NCI-H446 (cell line): ENCODE data around the gene REEP5.
"Not testable (repeated sequence)": the region's sequence is repeated elsewhere in the genome, so short reads cannot be mapped to it uniquely, and the experiment has no call there.

Experiments
- DNase-seq, 2 experiments: peaks; one replicate each; lab custom pipeline; 2025; lab: John Stamatoyannopoulos, UW

The REEP5 gene

GRCh38 chr5:112885001-112885400 is 37.0 kb downstream of the REEP5 start:
- DNase-seq: no peak

GRCh38 chr5:112883192-112883591 is 38.8 kb downstream of the REEP5 start:
- DNase-seq: no peak

- no peak for DNase-seq
Observed at GRCh38 chr5:112880219-112880964, 41.6 kb downstream of the REEP5 start.

GRCh38 chr5:112878760-112879159 is 43.3 kb downstream of the REEP5 start:
- DNase-seq: no peak

GRCh38 chr5:112878101-112878500 is 43.9 kb downstream of the REEP5 start:
- DNase-seq: no peak

- DNase-seq: no peak
Observed at GRCh38 chr5:112876362-112876761, 45.7 kb downstream of the REEP5 start.

- no peak for DNase-seq
Observed at GRCh38 chr5:112870966-112871365, 51.1 kb downstream of the REEP5 start.

GRCh38 chr5:112869948-112870347 is 52.1 kb downstream of the REEP5 start:
- DNase-seq: no peak

- no peak for DNase-seq
Observed at GRCh38 chr5:112867411-112867810, 54.6 kb downstream of the REEP5 start.

- DNase-seq: no peak
Observed at GRCh38 chr5:112866739-112867138, 55.3 kb downstream of the REEP5 start.

- DNase-seq: no peak
Observed at GRCh38 chr5:112865128-112865527, 56.9 kb downstream of the REEP5 start.

- no peak for DNase-seq
Observed at GRCh38 chr5:112863549-112863948, 58.5 kb downstream of the REEP5 start.

- no peak for DNase-seq
Observed at GRCh38 chr5:112862085-112862484, 59.9 kb downstream of the REEP5 start.

GRCh38 chr5:112861638-112861985 is 60.4 kb downstream of the REEP5 start:
- DNase-seq: no peak

GRCh38 chr5:112860929-112861637 is 60.9 kb downstream of the REEP5 start, which contains the start of gene SRP19:
SRP19 (plus strand) TSS chr5:112861287; CDS start chr5:112861377, 90 bp downstream.
- DNase-seq: peak; percentile 90 to 98

GRCh38 chr5:112860571-112860928 is 61.5 kb downstream of the REEP5 start:
- DNase-seq: not testable (repeated sequence)

GRCh38 chr5:112857866-112858265 is 64.2 kb downstream of the REEP5 start:
- DNase-seq: no peak

GRCh38 chr5:112854651-112855050 is 67.4 kb downstream of the REEP5 start:
- DNase-seq: no peak

- no peak for DNase-seq
Observed at GRCh38 chr5:112849912-112850311, 72.1 kb downstream of the REEP5 start.

- peak in 1 of 2 experiments; percentile 68 for DNase-seq
Observed at GRCh38 chr5:112848116-112848811, 73.8 kb downstream of the REEP5 start.

- DNase-seq: no peak
Observed at GRCh38 chr5:112847306-112847705, 74.7 kb downstream of the REEP5 start.

- DNase-seq: no peak
Observed at GRCh38 chr5:112846556-112846955, 75.5 kb downstream of the REEP5 start.

- no peak for DNase-seq
Observed at GRCh38 chr5:112844489-112844888, 77.5 kb downstream of the REEP5 start.
